ENCODE data around the gene BRD4. TPM values are rescaled to one million over a fixed set of nuclear protein-coding genes. Genes with fewer than 3 reads are reported as not detected.

The BRD4 gene
- polyA plus RNA-seq, 3 donors, result 52.9 to 61.5 (median 56.8) TPM

- DNase-seq (ENCODE audit: extremely low read depth in 1 of 11, low read depth in 9 of 11, low spot score in 4 of 11), result no peak
Observed at GRCh38 chr19:15216363-15216762, 116.0 kb downstream of the BRD4 start.

- DNase-seq (ENCODE audit: extremely low read depth in 1 of 11, low read depth in 9 of 11, low spot score in 4 of 11), result no peak
Observed at GRCh38 chr19:15213715-15214381, 118.5 kb downstream of the BRD4 start.

GRCh38 chr19:15212711-15213110 is 119.6 kb downstream of the BRD4 start:
- no peak for DNase-seq (ENCODE audit: extremely low read depth in 1 of 11, low read depth in 9 of 11, low spot score in 4 of 11)

GRCh38 chr19:15210323-15210781 is 122.0 kb downstream of the BRD4 start:
- DNase-seq (ENCODE audit: extremely low read depth in 1 of 11, low read depth in 9 of 11, low spot score in 4 of 11), result no peak

- no peak for DNase-seq (ENCODE audit: extremely low read depth in 1 of 11, low read depth in 9 of 11, low spot score in 4 of 11)
Observed at GRCh38 chr19:15201374-15202023, 130.8 kb downstream of the BRD4 start.

GRCh38 chr19:15200553-15201364 is 131.6 kb downstream of the BRD4 start, which contains the start of gene NOTCH3:
TSS of gene NOTCH3 (minus strand) at chr19:15200995. CDS start at chr19:15200905, 90 bp downstream.
- DNase-seq (ENCODE audit: extremely low read depth in 1 of 11, low read depth in 9 of 11, low spot score in 4 of 11), result peak in 1 of 11 donors; percentile 40

GRCh38 chr19:15199661-15200552 is 132.4 kb downstream of the BRD4 start:
- DNase-seq (ENCODE audit: extremely low read depth in 1 of 11, low read depth in 9 of 11, low spot score in 4 of 11), result peak in 7 of 11 donors; percentile 66 to 82 (median 75)

- DNase-seq (ENCODE audit: extremely low read depth in 1 of 11, low read depth in 9 of 11, low spot score in 4 of 11), result no peak
Observed at GRCh38 chr19:15198951-15199660, 133.2 kb downstream of the BRD4 start.

- DNase-seq (ENCODE audit: extremely low read depth in 1 of 11, low read depth in 9 of 11, low spot score in 4 of 11), result no peak
Observed at GRCh38 chr19:15197942-15198341, 134.4 kb downstream of the BRD4 start.

- no peak for DNase-seq (ENCODE audit: extremely low read depth in 1 of 11, low read depth in 9 of 11, low spot score in 4 of 11)
Observed at GRCh38 chr19:15197275-15197941, 134.9 kb downstream of the BRD4 start.

GRCh38 chr19:15196360-15197005 is 135.9 kb downstream of the BRD4 start:
- no peak for DNase-seq (ENCODE audit: extremely low read depth in 1 of 11, low read depth in 9 of 11, low spot score in 4 of 11)

GRCh38 chr19:15195371-15196334 is 136.7 kb downstream of the BRD4 start:
- peak in 7 of 11 donors; percentile 45 to 68 (median 52) for DNase-seq (ENCODE audit: extremely low read depth in 1 of 11, low read depth in 9 of 11, low spot score in 4 of 11)

GRCh38 chr19:15194938-15195337 is 137.4 kb downstream of the BRD4 start:
- DNase-seq (ENCODE audit: extremely low read depth in 1 of 11, low read depth in 9 of 11, low spot score in 4 of 11), result no peak

- DNase-seq (ENCODE audit: extremely low read depth in 1 of 11, low read depth in 9 of 11, low spot score in 4 of 11), result no peak
Observed at GRCh38 chr19:15191982-15192381, 140.4 kb downstream of the BRD4 start.

- no peak for DNase-seq (ENCODE audit: extremely low read depth in 1 of 11, low read depth in 9 of 11, low spot score in 4 of 11)
Observed at GRCh38 chr19:15191514-15191913, 140.8 kb downstream of the BRD4 start.

- no peak for DNase-seq (ENCODE audit: extremely low read depth in 1 of 11, low read depth in 9 of 11, low spot score in 4 of 11)
Observed at GRCh38 chr19:15188851-15189250, 143.5 kb downstream of the BRD4 start.
